HG03135 (cell line): ENCODE results near the gene TEX28.
A peak's percentile ranks its signal among the peaks of the same experiment; 100 is the strongest.
"Not testable (repeated sequence)": the region's sequence is repeated elsewhere in the genome, so short reads cannot be mapped to it uniquely, and the experiment has no call there.

Experiments used
- ATAC-seq: cut with Tn5 transposase; IDR thresholded peaks from one replicate; pipeline ENCODE4 v1.9.1; 2021; ENCODE audit warnings: mild to moderate bottlenecking, moderate library complexity; ENCODE audit not compliant: unreplicated experiment

The TEX28 gene, protein sequence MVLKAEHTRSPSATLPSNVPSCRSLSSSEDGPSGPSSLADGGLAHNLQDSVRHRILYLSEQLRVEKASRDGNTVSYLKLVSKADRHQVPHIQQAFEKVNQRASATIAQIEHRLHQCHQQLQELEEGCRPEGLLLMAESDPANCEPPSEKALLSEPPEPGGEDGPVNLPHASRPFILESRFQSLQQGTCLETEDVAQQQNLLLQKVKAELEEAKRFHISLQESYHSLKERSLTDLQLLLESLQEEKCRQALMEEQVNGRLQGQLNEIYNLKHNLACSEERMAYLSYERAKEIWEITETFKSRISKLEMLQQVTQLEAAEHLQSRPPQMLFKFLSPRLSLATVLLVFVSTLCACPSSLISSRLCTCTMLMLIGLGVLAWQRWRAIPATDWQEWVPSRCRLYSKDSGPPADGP

DNA sequence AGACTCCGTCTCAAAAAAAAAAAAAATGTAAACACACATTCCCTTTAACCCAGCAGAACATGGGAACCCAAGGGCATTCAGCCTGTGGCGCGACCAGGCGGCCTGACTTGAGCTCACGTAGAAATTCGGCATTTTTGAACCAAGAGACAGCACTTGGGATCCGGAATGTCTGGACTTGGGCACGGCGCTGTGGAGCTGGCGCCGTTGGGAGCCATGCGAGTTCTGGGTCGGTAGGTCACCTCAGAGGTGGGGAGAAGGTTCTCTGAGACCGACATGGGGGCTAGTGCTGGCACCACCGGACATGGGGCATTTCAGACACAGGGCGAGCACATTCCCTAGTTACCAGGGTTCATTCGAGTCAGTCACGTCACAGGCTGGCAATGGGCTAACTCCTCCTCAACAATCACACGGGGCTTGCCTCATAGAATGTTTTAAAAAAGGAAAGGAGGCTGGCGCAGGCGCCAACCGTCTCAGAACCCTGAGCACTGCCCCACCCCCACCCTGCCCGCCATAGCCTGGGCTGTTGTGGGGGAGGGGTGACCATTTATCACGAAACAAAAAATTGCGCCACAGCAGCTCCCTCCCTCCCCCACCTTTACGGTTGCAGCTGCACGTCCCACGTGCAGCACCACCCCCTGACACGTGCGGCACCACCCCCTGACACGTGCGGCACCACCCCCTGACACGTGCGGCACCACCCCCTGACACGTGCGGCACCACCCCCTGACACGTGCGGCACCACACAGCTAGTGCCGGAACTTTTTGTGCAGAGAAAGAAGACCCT, at the start of gene TEX28:
TSS of gene TEX28 (minus strand) at position 334 of the 784 bp plus-strand sequence. CDS start 3,007 bp downstream, outside the sequence.
- no peak for ATAC-seq

DNA sequence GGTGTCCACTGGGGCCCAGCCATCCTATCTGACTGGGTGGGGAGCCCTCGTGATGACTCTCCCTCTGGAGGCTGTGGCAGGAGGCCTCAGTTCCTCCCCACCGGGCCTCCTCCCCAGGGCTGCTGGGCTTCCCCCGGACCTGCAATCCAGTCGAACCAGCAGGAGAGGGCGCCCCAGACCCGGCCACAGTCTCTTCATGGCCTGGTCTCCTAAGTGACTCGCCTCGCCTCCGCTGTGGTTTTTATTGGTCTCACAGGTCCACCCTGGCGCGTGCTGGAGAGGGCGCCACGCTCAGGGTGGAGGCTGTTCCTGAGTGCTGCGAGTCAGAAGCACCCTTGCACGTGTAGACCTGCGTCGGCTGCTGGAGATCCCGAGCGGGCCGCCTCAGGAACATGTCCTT, 48.7 kb upstream of the TEX28 start:
- peak; percentile 24 for ATAC-seq

DNA sequence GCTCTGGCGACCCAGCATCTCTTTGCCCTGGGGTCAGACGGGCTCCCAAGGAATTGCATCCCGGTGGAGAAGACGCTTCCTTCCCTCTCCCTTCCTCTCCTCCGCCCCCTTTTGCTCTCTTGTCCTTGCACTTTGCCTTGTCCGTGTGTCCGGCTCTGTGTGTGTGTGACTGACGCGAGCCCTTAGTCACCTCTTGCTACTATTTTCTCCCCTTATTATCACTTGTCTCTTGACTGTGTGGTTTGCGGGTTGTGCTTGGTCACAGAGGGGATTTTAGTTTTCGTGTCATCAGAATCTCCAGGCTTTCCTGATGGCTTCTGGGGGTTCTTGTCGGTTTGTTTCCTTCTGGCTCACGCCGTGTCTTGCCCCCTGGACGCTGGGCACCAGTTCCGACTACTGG, 48.1 kb upstream of the TEX28 start:
- ATAC-seq, result not testable (repeated sequence)

DNA sequence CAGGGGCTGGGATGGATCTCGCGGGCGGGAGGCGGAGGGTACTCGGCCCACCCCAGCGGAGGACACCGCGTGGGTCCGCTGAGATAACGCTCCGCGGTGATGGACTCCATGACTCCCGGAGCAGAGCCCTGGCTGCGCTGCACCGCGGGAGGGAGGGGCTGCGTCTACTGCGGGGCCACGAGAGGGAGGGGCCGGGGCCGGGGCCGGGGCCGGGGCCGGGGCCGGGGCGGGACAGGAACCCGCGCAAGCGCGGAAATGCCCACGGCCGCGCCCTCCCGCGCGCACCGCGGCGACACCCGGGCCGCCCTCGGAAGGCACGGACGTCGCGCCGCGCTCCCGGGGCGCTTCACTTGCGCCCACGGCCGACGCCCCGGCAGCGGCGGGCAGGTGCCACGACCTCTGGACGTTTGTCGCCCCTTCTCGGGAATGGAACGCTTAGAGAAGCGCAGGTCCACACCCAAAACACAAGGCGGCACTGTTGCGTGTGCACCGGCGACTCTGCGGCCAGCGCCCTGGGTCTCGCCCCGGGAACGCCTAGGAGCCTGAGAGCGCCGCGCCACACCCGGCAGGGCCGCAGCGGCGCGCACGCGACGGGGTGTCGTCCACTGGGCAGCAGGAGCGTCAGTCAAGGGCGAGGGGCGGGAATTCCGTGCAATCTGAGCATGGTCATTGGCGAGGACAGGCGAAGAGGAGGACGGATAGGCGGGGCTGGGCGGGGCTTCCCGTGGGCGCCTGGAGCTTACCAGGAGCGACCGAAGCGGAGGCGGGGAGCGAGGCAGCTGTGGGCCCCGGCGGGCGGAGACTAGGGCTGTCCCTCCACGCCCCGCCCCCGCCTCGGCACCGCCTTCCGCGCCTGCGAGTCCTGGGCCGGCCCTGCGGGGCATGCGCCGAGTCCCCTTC, 46.7 kb upstream of the TEX28 start:
- peak; percentile 71 for ATAC-seq

DNA sequence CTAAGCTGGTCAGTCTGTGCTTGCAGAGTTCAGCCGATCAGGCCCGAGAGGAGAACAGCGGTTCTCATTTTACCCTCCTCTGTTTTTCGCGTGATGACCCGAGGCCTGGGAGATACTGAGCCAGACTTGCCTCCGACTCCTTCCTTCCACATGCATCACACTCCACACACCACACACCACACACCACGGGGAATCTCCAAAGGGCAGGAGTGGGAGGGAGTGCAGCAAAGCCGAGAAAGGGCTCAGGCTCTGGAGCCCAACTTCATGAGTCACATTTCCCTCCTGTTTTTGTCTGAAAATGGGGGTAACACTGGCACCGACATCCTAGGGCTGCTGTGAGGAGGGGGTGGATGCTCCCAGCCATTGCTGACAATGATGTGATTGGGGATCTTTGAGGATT, 39.6 kb upstream of the TEX28 start:
- no peak for ATAC-seq

DNA sequence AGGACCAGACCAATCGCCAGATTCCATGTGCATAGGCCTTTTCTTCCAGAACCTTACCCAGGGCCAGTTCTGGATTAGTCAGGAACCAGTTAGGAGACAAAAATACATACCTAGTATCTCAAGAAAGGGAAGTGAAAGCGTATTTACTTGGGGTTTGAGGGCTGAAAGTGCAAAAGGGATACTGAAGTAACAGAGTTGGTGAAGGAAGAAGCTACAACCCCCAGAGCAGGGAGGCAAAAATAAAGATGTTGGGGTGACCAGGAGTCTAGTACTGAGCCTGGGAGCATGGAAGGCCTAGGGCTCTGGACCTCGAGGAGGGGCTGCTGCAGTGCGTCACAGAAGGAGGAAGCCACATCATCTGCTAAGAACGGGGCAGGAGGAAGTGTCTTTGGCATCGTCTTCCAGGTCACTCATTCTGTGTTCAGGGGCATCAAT, 38.9 kb upstream of the TEX28 start:
- peak; percentile 55 for ATAC-seq

DNA sequence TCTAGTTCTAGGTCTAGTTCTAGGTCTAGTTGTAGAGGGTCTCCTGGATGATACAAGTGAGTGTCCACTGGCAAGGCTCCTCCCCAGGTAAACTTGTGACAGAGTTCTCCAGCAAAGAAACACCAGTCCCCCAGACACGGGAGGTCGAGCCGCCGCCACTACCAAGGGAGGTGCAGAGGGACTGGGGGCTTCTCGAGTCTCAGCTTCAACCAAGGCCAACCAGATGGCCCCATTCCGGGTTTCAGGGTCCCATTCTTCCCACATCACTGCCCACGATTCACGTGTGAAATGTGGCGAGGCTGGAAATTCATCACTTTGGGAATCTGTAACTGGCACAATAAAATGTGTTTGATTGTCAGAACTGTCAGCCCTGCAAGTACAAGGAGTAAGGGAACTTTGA, 38.2 kb upstream of the TEX28 start:
- no peak for ATAC-seq

DNA sequence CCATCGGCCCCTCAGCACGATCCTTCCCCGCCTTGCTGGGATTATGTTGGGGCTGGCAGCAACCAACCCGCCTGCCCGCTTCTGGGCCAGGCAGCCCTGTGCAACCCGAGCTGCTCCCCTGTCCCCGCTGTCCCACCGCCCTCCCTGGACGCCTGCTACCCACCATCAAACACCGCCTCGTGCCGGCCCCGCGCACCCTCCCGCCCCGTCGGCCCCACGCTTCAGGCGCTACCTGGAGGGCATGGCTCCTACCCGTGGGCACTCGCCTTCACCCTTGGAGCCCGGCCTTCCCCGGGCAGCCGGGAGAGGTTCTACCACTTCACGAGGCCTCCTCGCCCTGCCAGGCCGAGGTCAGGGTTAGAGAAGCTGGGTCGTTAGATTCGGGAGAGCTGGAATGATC, 37.6 kb upstream of the TEX28 start:
- no peak for ATAC-seq

DNA sequence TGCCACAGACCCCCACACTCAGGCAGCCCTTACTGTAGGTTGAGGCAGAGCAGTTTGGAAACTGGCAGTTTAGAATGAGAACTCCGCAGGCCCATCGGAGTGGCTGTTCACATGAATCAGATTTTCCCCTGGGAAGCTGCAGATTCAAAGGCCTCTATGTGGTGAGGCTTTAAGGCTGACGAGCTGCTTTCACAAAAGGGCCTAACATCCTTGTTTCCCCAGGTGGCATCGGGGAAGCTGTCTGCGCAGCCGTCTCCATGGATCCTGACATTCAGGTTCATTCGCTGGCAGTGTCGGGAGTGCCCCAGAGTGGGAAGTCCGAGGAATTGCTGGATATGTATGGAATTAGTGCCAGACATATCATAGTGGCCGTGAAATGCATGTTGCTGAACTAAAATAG, 34.4 kb upstream of the TEX28 start:
- ATAC-seq, result no peak

DNA sequence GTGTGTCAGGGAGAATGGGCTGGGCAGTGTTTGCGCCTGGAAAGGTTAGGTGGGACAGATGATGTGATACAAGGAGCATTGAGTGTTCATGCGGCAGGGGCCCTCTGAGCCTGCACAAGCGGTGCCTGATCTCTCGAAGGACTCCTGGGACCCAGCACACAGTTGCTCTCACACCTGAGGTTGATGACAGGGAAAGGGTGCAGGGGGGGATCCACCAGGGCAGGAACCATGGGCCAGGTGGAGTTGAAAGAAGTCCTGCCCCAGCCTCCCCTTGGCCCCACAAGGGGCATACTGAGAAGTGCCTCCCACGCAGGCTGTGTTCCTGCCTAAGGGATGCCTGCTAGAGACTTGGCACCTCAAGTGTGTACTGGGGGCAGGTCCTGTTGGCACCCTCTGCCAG, 33.7 kb upstream of the TEX28 start:
- ATAC-seq, result no peak

DNA sequence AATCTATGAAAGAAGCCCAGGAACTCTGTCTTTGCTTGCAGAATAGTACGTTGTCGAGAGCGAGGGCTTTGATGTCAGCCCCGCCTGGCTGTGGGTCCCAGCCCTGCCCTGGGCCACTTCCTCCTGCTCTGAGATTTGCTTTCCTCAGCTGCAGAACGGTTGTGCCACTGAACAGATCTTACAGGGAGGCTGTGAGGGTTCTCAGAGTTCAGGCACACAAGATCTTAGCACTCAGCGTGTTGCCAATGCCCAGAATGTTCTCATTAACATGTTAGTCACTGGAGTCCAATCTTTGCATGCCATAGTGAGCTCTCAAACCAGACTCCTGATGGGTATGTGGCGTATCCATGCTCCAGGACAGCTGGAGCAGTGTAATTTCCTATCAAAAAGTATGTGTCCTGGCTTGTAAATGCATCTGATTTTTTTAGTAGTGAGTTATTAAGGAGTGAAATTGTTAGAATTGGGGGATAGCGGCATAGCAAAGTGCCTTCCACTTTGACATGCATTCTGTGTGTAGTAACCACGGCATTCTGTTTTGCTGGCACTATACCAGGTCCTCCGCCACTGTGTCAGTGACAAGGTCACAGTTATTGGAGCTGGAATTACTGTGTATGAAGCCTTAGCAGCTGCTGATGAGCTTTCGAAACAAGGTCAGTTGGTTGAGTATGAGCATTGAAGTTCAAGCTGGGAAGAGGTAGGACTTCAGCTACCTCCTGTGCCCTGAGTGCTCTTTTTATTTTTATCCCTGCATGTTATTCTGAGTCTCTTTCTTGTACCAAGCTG, 32.3 kb upstream of the TEX28 start:
- no peak for ATAC-seq

DNA sequence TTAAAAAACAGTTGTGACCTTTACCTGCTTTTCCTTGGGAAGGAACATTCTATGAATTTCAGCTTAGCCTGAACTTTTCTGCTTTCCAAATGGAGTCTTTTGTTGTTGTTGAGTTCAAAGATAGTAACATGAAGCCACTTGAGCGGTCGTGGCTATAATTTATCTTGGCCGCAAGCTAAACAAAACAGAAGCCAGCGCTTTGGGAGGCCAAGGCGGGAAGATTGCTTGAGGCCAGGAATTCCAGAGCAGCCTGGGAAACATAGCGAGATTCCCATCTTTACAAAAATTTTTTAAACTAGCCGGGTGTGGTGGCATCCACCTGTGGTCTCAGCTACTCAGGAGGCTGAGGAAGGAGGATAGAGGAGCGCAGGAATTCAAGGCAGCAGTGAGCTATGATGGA, 30.6 kb upstream of the TEX28 start:
- no peak for ATAC-seq

DNA sequence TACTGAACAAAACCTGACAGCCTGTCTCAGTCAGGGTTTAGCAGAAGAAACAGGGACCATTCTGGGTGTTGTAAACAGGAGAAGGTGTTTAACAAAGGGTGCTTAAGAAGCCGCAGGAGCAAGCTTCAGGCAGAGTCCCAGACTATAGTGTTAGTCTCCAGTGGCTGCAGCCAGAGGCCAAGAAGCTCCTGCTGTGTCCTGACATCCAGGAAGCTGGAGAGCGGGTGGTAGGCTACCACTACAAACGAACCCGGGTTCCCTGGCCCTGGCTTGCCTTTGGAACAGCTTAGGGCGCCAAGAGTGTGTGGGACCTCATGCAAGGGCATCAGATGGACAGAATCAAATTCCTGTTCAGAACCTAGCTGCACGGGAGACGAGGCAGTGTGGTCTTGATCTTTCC, 28.6 kb upstream of the TEX28 start:
- no peak for ATAC-seq

DNA sequence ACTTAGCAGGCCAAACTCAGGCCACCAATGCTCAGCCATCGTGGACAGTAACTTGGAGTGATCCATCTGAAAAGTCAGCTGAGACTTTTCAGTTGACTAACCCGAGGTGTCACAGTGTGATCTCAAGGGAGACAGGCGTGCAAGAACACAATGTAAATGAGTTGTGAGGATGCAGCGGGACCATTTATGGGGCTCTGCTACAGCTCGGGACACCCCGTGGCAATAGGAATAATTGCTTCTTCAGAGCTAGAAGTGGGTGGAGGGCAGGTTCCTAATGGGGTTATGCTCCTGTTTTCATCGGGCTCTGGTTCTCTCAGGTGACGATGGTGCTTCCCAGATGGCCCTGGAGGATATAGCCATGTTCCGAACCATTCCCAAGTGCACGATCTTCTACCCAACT, 28.0 kb upstream of the TEX28 start:
- ATAC-seq, result no peak

DNA sequence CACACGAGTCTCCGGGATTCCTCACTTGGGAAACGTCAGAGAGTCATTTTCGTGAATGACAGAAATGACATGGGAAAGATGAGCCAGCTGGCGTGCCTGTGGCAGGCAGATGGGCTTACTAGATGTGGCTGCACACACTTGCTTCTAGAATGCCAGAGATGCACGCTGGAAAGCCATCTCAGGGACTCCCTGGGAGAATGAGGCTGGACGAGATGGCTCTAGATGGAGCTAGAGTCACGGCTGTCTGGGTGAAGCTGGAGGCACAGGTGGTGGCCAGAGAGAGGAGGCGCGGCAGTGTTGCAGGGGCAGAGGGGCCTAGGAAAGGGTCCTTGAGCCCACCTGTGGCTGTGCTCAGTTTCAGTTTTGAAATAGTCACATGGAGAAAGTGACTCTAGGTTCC, 26.7 kb upstream of the TEX28 start:
- no peak for ATAC-seq

DNA sequence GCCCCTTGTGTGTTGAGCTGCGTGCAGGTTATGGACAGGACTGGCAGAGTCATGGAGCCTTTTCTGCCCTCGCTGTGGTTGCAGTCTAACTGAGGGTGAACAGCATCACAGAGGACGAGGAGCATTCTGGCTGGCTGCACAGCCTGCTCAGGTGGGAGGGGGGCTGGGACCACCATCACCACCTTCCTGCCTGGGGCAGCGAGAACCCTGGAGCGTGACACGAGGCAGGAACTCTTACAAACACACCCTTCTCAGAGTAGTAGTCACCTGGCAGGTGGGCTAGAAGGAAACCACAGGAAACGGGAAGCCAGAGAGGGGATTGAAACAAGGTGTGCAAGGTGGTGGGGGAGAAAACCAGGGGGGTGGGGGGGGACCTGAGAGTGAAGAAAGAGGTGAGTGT, 26.2 kb upstream of the TEX28 start:
- ATAC-seq, result no peak

DNA sequence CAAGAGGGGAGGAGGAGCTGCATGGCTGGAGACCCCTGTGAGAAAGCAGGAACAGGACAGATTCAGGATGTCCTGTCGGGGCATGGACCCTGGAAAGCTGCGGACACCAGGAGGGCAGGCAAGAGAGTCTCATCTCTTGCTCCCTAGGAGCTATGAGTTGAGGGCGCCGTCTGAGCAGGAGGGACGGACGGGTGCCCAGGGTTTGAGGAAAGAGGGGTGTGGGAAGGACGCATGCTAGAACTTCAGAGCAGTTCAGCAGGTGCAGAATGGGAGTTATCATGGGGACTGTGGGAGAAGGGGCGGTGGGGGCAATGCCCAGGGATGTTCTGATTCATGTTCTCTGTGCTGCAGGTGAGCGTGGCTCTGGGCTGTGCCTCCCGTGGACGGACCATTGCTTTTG, 25.5 kb upstream of the TEX28 start:
- no peak for ATAC-seq

DNA sequence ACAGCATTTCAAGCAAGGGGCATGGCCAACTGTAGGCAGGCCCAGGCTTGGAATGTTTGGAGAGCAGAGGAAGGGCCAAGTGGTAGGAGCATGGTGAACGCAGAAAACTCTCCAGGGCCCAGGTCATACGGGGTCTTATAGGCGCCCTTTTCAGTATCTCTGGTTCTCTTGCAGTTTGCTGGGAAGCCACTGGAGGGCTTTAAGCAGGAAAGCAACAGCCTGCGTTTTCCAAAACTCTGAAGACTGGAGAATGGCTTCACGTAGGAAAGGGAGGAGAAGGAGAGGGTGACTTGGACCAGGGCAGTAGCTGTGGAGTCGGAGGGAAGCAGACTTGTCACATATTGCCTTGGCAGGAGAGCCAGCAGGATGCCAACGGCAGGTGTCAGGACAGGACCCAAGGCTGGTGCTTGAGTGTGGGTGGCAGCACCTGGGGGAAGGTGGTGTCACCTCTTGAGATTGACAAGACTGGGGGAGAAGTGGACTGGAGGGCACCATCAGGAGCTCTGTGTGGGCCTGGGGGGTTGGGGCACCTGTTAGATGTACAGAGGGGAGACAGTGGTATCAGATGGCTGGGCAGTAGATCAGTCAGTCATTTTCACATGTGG, 22.6 kb upstream of the TEX28 start:
- ATAC-seq, result no peak

DNA sequence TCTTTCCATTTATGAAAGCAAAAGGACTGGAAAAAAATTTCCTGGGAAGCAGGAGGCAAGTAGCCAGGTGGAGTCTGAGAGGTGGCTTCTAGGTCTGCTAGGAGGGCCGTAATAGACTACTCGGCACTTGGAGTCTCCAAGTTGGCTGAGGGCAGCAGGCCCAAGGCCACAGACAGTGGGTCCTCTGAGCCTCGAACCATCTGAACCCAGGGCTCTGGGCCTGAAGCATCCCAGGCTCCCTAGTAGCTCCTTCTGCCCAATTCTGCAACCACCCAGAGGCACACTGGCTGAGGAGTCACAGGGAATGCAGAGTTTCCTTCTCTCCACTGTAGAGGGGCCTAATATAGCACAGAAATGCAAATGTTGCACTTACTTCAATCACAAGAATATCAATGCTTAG, 20.5 kb upstream of the TEX28 start:
- no peak for ATAC-seq

DNA sequence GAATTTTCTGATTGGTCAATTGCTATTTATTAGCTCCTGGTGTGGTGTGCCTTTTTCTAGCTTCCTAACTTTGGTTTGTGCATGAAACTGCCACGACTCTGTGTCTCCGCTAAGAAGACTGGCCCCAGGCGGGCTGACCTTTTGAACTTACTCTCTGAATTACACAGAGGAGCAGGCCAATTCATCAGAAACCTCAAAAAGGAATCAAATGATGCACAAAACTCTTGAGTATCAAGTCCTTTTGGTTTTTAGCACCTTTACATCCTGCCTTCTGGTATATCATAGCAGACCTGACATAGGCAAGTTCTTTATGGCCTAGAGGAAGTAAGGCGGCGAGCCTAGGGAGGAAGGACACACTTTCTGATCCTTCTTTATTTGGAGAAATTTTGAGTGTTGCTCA, 18.2 kb upstream of the TEX28 start:
- ATAC-seq, result no peak
